HG03457 (cell line): Measurements from ENCODE around the gene NEUROD1.

Experiments used
- ATAC-seq: cut with Tn5 transposase; IDR thresholded peaks from one replicate; pipeline ENCODE4 v1.9.1; 2021; ENCODE audit warnings: moderate number of reproducible peaks; ENCODE audit not compliant: unreplicated experiment

The NEUROD1 gene

GRCh38 chr2:181643151-181643550, 37.2 kb downstream of the NEUROD1 start:
- ATAC-seq = no peak

- no peak for ATAC-seq
Observed at GRCh38 chr2:181642086-181642485, 38.2 kb downstream of the NEUROD1 start.

- ATAC-seq = no peak
Observed at GRCh38 chr2:181639686-181640085, 40.6 kb downstream of the NEUROD1 start.

- ATAC-seq = peak; percentile 68
Observed at GRCh38 chr2:181632733-181633401, 47.5 kb downstream of the NEUROD1 start.

GRCh38 chr2:181628590-181629585, 51.4 kb downstream of the NEUROD1 start:
- ATAC-seq = no peak

- no peak for ATAC-seq
Observed at GRCh38 chr2:181627545-181627944, 52.8 kb downstream of the NEUROD1 start.

GRCh38 chr2:181626671-181627070, 53.6 kb downstream of the NEUROD1 start:
- no peak for ATAC-seq
